Psoas muscle (tissue), 8 donors: ENCODE results near the gene SRPK2. TPM values are rescaled to one million over a fixed set of nuclear protein-coding genes. Genes with fewer than 3 reads are reported as not detected.

ENCODE experiments used
- ATAC-seq, 4 donors: fragments of 200-7000 bp; cut with Tn5 transposase; one replicate each; pipeline ENCODE4 v1.9.1; 2020; ENCODE audit warnings: moderate library complexity in 3 of 4, mild to moderate bottlenecking in 2 of 4
- DNase-seq, 2 donors: peaks; one replicate each; pipeline ENCODE4 v3.0.0-alpha.2; 2020
- H3K27ac ChIP-seq: fragments of 200-600 bp; one replicate; pipeline ENCODE4 v1.8.0; 2022
- H3K27me3 ChIP-seq, 3 donors: fragments of 200-600 bp in 1 of 3; one replicate each; pipeline versions ENCODE4 v1.6.1 to v1.8.0; 2013 to 2022; ENCODE audit warnings: low read length in 2 of 3, mild to moderate bottlenecking in 2 of 3, moderate library complexity in 1 of 3; ENCODE audit not compliant: insufficient read depth in 3 of 3
- H3K36me3 ChIP-seq, 2 donors: fragments of 200-600 bp in 1 of 2; one replicate each; pipeline versions ENCODE4 v1.6.1 to v1.8.0; 2013 to 2022; ENCODE audit warnings: low read depth in 1 of 2, mild to moderate bottlenecking in 1 of 2, moderate library complexity in 1 of 2; ENCODE audit not compliant: insufficient read depth in 1 of 2
- H3K4me1 ChIP-seq: fragments of 200-600 bp; one replicate; pipeline ENCODE4 v1.8.0; 2022
- H3K4me3 ChIP-seq: fragments of 200-600 bp; one replicate; pipeline ENCODE4 v1.8.0; 2022; ENCODE audit warnings: mild to moderate bottlenecking
- H3K9me3 ChIP-seq: fragments of 200-600 bp; one replicate; pipeline ENCODE4 v1.8.0; 2022
- CTCF ChIP-seq: fragments of 200-600 bp; IDR thresholded peaks from one replicate; pipeline ENCODE4 v1.8.0; 2022; ENCODE audit warnings: antibody characterized with exemption
- WGBS, 3 donors: extraction: QIAGEN DNeasy Blood & Tissue Kit; methylation state at CpG; one replicate each; pipeline versions ENCODE4 v1.1.6 to v1.1.7; 2013; 5-methylcytosine and 5-hydroxymethylcytosine counted together
- intact Hi-C, 2 donors: fragments of 100-400 bp; cut with DNase I; formaldehyde crosslinking; loops; one replicate each; pipeline versions ENCODE4 v1.11.0 to v1.14.2; 2022
- polyA plus RNA-seq, 3 donors: library from polyadenylated mRNA; stranded (reverse); fragments of 200-250 nt; gene quantifications; one replicate each; pipeline ENCODE4 v1.2.3, GENCODE V29; 2013
- total RNA-seq, 4 donors: library from RNA; stranded (reverse); fragmentation: NEBNext Ultra II Directional in 2 of 4; extraction: Animal tissue kit (Norgen Biotek cat#: 25700) in 2 of 4; gene quantifications; one replicate each; pipeline versions ENCODE4 v1.2.1 to v1.2.4, GENCODE V29; 2021 to 2023
- donor health status: healthy with polysubstance abuse.
- donor health status: DM: no; HTN: no; CAD: no; lungs with moderate emphysema.
- donor health status: Bipolar disorder and iron deficiency.
- donor health status: healthy.
- donor health status: DM: yes; HTN: yes; CAD: no.
- donor health status: DM: no; HTN: no; CAD: no.
- donor health status: DM: no; HTN: no; CAD: no.
- donor health status: DM: yes; HTN: yes; CAD: no.

Gene SRPK2
- total and polyA plus RNA-seq, 7 donors: 12.7 to 51.3 (median 33.2) TPM

- no peak overlapping the region for H3K4me3 ChIP-seq
- WGBS, 3 donors: 93 to 98% (median 98%) methylated on average over 1 of the region's 1 CpG
- no peaks in the 10 kb centered on the region for H3K27me3 ChIP-seq
- H3K9me3 ChIP-seq: no peaks in the 10 kb centered on the region
- no peak overlapping the region for H3K27ac ChIP-seq
- H3K4me1 ChIP-seq: no peaks in the 10 kb centered on the region
- DNase-seq: no peak
- ATAC-seq: no peak
- H3K36me3 ChIP-seq: peaks cover 5 to 96% of the 10 kb centered on the region in 2 donors
- TF ChIP-seq CTCF: no peak
- intact Hi-C loops: no loop called here
Observed at GRCh38 chr7:105068886-105069285, 319.8 kb downstream of the SRPK2 start.

GRCh38 chr7:105067691-105068090, 321.0 kb downstream of the SRPK2 start:
- H3K4me1 ChIP-seq: no peaks in the 10 kb centered on the region
- WGBS, 3 donors: 97 to 98% (median 97%) methylated on average over 5 of the region's 5 CpGs
- no peaks in the 10 kb centered on the region for H3K27me3 ChIP-seq
- intact Hi-C loops: no loop called here
- H3K4me3 ChIP-seq: no peak overlapping the region
- peaks cover 5 to 95% of the 10 kb centered on the region in 2 donors for H3K36me3 ChIP-seq
- H3K27ac ChIP-seq: no peak overlapping the region
- ATAC-seq (peak in 1 of 4 donors; percentile 17), DNase-seq (no peak)
- no peak for TF ChIP-seq CTCF
- H3K9me3 ChIP-seq: no peaks in the 10 kb centered on the region

Other genes starting within 250 kb of the SRPK2 start
- 10 to 100 TPM in 3 of 4 donors, 1 to 10 TPM in 1; 5.7 to 19.7 (median 13.4) TPM for gene PUS7, start 133.3 kb upstream of the SRPK2 start, total RNA-seq
- 10 to 100 TPM in 1 of 3 donors, 1 to 10 TPM in 2; 7.4 to 12.4 (median 8.0) TPM for gene PUS7, start 133.3 kb upstream of the SRPK2 start, polyA plus RNA-seq
- gene RINT1, start 143.3 kb upstream of the SRPK2 start, total RNA-seq: 10 to 100 TPM; 16.6 to 20.8 (median 20.1) TPM
- 10 to 100 TPM; 10.9 to 21.5 (median 14.1) TPM for gene RINT1, start 143.3 kb upstream of the SRPK2 start, polyA plus RNA-seq
- gene EFCAB10, start 192.6 kb upstream of the SRPK2 start, total RNA-seq: not detected
- gene EFCAB10, start 192.6 kb upstream of the SRPK2 start, polyA plus RNA-seq: not detected